Thymus (tissue), 11 donors: Measurements from ENCODE around the gene PLXNA3. TPM values are rescaled to one million over a fixed set of nuclear protein-coding genes. Genes with fewer than 3 reads are reported as not detected.

Source experiments
- DNase-seq, 9 donors: peaks; one replicate each; pipeline ENCODE4 v3.0.0-alpha.2; 2013; ENCODE audit warnings: low spot score in 9 of 9, low read depth in 6 of 9, missing footprints in 1 of 9
- H3K27ac ChIP-seq, 2 donors: one replicate each; pipeline ENCODE4 v1.5.1; 2013; ENCODE audit warnings: control low read depth in 1 of 2, low read depth in 1 of 2, low read length in 1 of 2, mild to moderate bottlenecking in 1 of 2, moderate library complexity in 1 of 2
- H3K27me3 ChIP-seq, 2 donors: one replicate each; pipeline ENCODE4 v1.5.1; 2013; ENCODE audit warnings: low read length in 1 of 2; ENCODE audit not compliant: control insufficient read depth in 2 of 2, insufficient read depth in 1 of 2
- H3K36me3 ChIP-seq, 2 donors: one replicate each; pipeline ENCODE4 v1.5.1; 2013; ENCODE audit warnings: low read length in 1 of 2, mild to moderate bottlenecking in 1 of 2, moderate library complexity in 1 of 2; ENCODE audit not compliant: control insufficient read depth in 2 of 2, insufficient read depth in 2 of 2
- H3K4me1 ChIP-seq, 2 donors: one replicate each; pipeline ENCODE4 v1.5.1; 2013; ENCODE audit warnings: low read length in 2 of 2; ENCODE audit not compliant: control insufficient read depth in 2 of 2, insufficient read depth in 2 of 2
- H3K4me3 ChIP-seq, 2 donors: one replicate each; pipeline ENCODE4 v1.5.1; 2013; ENCODE audit warnings: low read length in 2 of 2, control low read depth in 1 of 2, mild to moderate bottlenecking in 1 of 2
- H3K9me3 ChIP-seq, 2 donors: one replicate each; pipeline ENCODE4 v1.5.1; 2013; ENCODE audit warnings: low read length in 1 of 2, mild to moderate bottlenecking in 1 of 2; ENCODE audit not compliant: control insufficient read depth in 2 of 2, insufficient read depth in 1 of 2
- WGBS: extraction: QIAGEN DNeasy Blood & Tissue Kit; methylation state at CpG from one replicate; pipeline ENCODE4 v1.1.7; 2013; 5-methylcytosine and 5-hydroxymethylcytosine counted together
- polyA plus RNA-seq: library from polyadenylated mRNA; stranded (reverse); fragments of 200-250 nt; gene quantifications from one replicate; pipeline ENCODE4 v1.2.3, GENCODE V29; 2013
- total RNA-seq: library from RNA; stranded (reverse); fragments of 120-200 nt; gene quantifications from one replicate; pipeline ENCODE4 v1.2.4, GENCODE V29; 2013
- donor health status: healthy.

PLXNA3 gene
- total and polyA plus RNA-seq, 2 donors = 2.2 to 14.3 TPM

- H3K9me3 ChIP-seq = no peaks in the 10 kb centered on the region
- no peak for DNase-seq
- no peak overlapping the region for H3K27ac ChIP-seq
- H3K4me3 ChIP-seq = no peak overlapping the region
- peaks cover 4 to 22% of the 10 kb centered on the region in 2 donors for H3K4me1 ChIP-seq
- WGBS = 77% methylated on average over 14 of the region's 14 CpGs
- H3K36me3 ChIP-seq = peaks cover 0 to 5% of the 10 kb centered on the region in 2 donors
- H3K27me3 ChIP-seq = no peaks in the 10 kb centered on the region
Observed at GRCh38 chrX:154525606-154526490, 67.8 kb downstream of the PLXNA3 start.

GRCh38 chrX:154526901-154527675 is 69.0 kb downstream of the PLXNA3 start:
- Histone ChIP-seq H3K4me1 (peaks cover 4 to 22% of the 10 kb centered on the region in 2 donors), H3K36me3 (peaks cover under 1 to 16% of the 10 kb centered on the region in 2 donors), H3K27ac (peak overlapping the region; percentile 55 to 77), H3K27me3 (no peaks in the 10 kb centered on the region), H3K4me3 (peak overlapping the region in 1 of 2 donors; percentile 32), H3K9me3 (no peaks in the 10 kb centered on the region)
- 11% methylated on average over 15 of the region's 15 CpGs for WGBS
- peak in 3 of 9 donors; percentile 45 to 75 (median 53) for DNase-seq

Other genes with a start within 250 kb of the PLXNA3 start
- not detected for gene OPN1MW2, start 238.5 kb upstream of the PLXNA3 start, total RNA-seq
- gene OPN1MW2, start 238.5 kb upstream of the PLXNA3 start, polyA plus RNA-seq = not detected
- not detected for gene OPN1MW3, start 200.7 kb upstream of the PLXNA3 start, total RNA-seq
- 0.02 TPM for gene OPN1MW3, start 200.7 kb upstream of the PLXNA3 start, polyA plus RNA-seq
- gene TEX28, start 163.2 kb upstream of the PLXNA3 start, total RNA-seq = not detected
- gene TEX28, start 163.2 kb upstream of the PLXNA3 start, polyA plus RNA-seq = 0.05 TPM
- 1.3 TPM for gene TKTL1, start 162.5 kb upstream of the PLXNA3 start, total RNA-seq
- gene TKTL1, start 162.5 kb upstream of the PLXNA3 start, polyA plus RNA-seq = 0.43 TPM
- 164 TPM for gene FLNA, start 83.6 kb upstream of the PLXNA3 start, total RNA-seq
- 412 TPM for gene FLNA, start 83.6 kb upstream of the PLXNA3 start, polyA plus RNA-seq
- 8.2 TPM for gene EMD, start 79.0 kb upstream of the PLXNA3 start, total RNA-seq
- 110 TPM for gene EMD, start 79.0 kb upstream of the PLXNA3 start, polyA plus RNA-seq
- gene RPL10, start 59.9 kb upstream of the PLXNA3 start, total RNA-seq = 5,085 TPM
- 5,714 TPM for gene RPL10, start 59.9 kb upstream of the PLXNA3 start, polyA plus RNA-seq
- gene DNASE1L1, start 49.0 kb upstream of the PLXNA3 start, total RNA-seq = 10.1 TPM
- gene DNASE1L1, start 49.0 kb upstream of the PLXNA3 start, polyA plus RNA-seq = 23.0 TPM
- 21.0 TPM for gene TAFAZZIN, start 46.7 kb upstream of the PLXNA3 start, total RNA-seq
- 111 TPM for gene TAFAZZIN, start 46.7 kb upstream of the PLXNA3 start, polyA plus RNA-seq
- gene ATP6AP1, start 29.6 kb upstream of the PLXNA3 start, total RNA-seq = 26.6 TPM
- gene ATP6AP1, start 29.6 kb upstream of the PLXNA3 start, polyA plus RNA-seq = 53.7 TPM
- 39.2 TPM for gene GDI1, start 21.1 kb upstream of the PLXNA3 start, total RNA-seq
- gene GDI1, start 21.1 kb upstream of the PLXNA3 start, polyA plus RNA-seq = 144 TPM
- 29.8 TPM for gene FAM50A, start 14.1 kb upstream of the PLXNA3 start, total RNA-seq
- 112 TPM for gene FAM50A, start 14.1 kb upstream of the PLXNA3 start, polyA plus RNA-seq
- gene LAGE3, start 21.0 kb downstream of the PLXNA3 start, total RNA-seq = 39.9 TPM
- gene LAGE3, start 21.0 kb downstream of the PLXNA3 start, polyA plus RNA-seq = 17.3 TPM
- gene UBL4A, start 28.3 kb downstream of the PLXNA3 start, total RNA-seq = 29.9 TPM
- gene UBL4A, start 28.3 kb downstream of the PLXNA3 start, polyA plus RNA-seq = 20.7 TPM
- gene SLC10A3, start 32.3 kb downstream of the PLXNA3 start, total RNA-seq = 6.1 TPM
- 21.6 TPM for gene SLC10A3, start 32.3 kb downstream of the PLXNA3 start, polyA plus RNA-seq
- gene FAM3A, start 58.0 kb downstream of the PLXNA3 start, total RNA-seq = 18.4 TPM
- 73.4 TPM for gene FAM3A, start 58.0 kb downstream of the PLXNA3 start, polyA plus RNA-seq
- gene G6PD, start 88.6 kb downstream of the PLXNA3 start, total RNA-seq = 13.9 TPM
- 21.0 TPM for gene G6PD, start 88.6 kb downstream of the PLXNA3 start, polyA plus RNA-seq
- 17.7 TPM for gene IKBKG, start 89.3 kb downstream of the PLXNA3 start, total RNA-seq
- 38.3 TPM for gene IKBKG, start 89.3 kb downstream of the PLXNA3 start, polyA plus RNA-seq
- not detected for gene CTAG1A, start 126.9 kb downstream of the PLXNA3 start, total RNA-seq
- 0.07 TPM for gene CTAG1A, start 126.9 kb downstream of the PLXNA3 start, polyA plus RNA-seq
- not detected for gene CTAG1B, start 161.0 kb downstream of the PLXNA3 start, total RNA-seq
- gene CTAG1B, start 161.0 kb downstream of the PLXNA3 start, polyA plus RNA-seq = not detected
- gene CTAG2, start 195.3 kb downstream of the PLXNA3 start, total RNA-seq = not detected
- 0.05 TPM for gene CTAG2, start 195.3 kb downstream of the PLXNA3 start, polyA plus RNA-seq